Glutamatergic neuron (in vitro differentiated cells): Measurements from ENCODE around the gene GRAMD1A. TPM values are rescaled to one million over a fixed set of nuclear protein-coding genes. Genes with fewer than 3 reads are reported as not detected.

Experiments
- DNase-seq: peaks from one replicate; pipeline ENCODE4 v3.0.0; 2022
- H3K27ac Mint-ChIP-seq: one replicate; pipeline ENCODE4 v1.8.0; 2020; ENCODE audit warnings: mild to moderate bottlenecking, mixed read lengths, inconsistent platforms; ENCODE audit not compliant: unreplicated experiment
- H3K27me3 Mint-ChIP-seq: one replicate; pipeline ENCODE4 v1.8.0; 2020; ENCODE audit warnings: mild to moderate bottlenecking, moderate library complexity, mixed read lengths, inconsistent platforms; ENCODE audit not compliant: unreplicated experiment
- H3K36me3 Mint-ChIP-seq: one replicate; pipeline ENCODE4 v1.8.0; 2020; ENCODE audit warnings: mild to moderate bottlenecking, mixed read lengths, inconsistent platforms; ENCODE audit not compliant: unreplicated experiment
- H3K4me1 Mint-ChIP-seq: one replicate; pipeline ENCODE4 v1.8.0; 2020; ENCODE audit warnings: mild to moderate bottlenecking, low read depth, mixed read lengths, inconsistent platforms; ENCODE audit not compliant: unreplicated experiment
- H3K4me3 Mint-ChIP-seq: one replicate; pipeline ENCODE4 v1.8.0; 2020; ENCODE audit warnings: mild to moderate bottlenecking, mixed read lengths, inconsistent platforms; ENCODE audit not compliant: unreplicated experiment
- H3K9me3 Mint-ChIP-seq: one replicate; pipeline ENCODE4 v1.8.0; 2020; ENCODE audit warnings: mild to moderate bottlenecking, moderate library complexity, mixed read lengths, inconsistent platforms; ENCODE audit not compliant: unreplicated experiment
- CTCF ChIP-seq: fragments of 200-600 bp; sonication (generic); IDR thresholded peaks from one replicate; pipeline ENCODE4 v1.5.0; 2021; ENCODE audit not compliant: partially characterized antibody, unreplicated experiment
- total RNA-seq: library from RNA; stranded (reverse); fragmentation: NEBNext Ultra II Directional; extraction: Animal tissue kit (Norgen Biotek cat#: 25700); gene quantifications from one replicate; pipeline ENCODE4 v1.2.1, GENCODE V29; 2021; ENCODE audit not compliant: unreplicated experiment

GRAMD1A gene
- total RNA-seq, 1 donor from 2014 or later = 220 TPM

DNA sequence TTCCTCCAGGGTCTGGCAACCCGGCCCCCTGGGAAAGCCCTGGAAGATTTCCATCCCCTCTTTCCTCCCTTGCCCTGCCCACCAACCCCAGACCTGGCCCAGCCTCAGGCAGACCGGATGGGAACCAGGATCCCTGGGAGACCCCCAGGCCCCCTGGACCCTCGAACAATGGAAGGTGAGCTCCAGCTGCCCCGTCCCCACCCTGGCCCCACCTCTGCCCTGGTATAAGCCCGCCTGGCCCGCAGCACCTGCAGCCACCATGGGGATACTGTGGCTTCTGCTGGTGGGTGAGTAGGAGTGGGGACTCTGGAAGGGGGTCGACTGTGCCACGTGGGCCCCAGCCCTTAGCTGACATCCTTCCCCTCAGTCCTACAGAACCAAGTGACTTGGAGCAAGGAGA is 73.8 kb downstream of the GRAMD1A start:
- H3K27ac Mint-ChIP-seq = no peak overlapping the region
- peaks cover 16% of the 10 kb centered on the region for H3K27me3 Mint-ChIP-seq

GRCh38 chr19:35074426-35075201 is 74.5 kb downstream of the GRAMD1A start:
- H3K36me3 Mint-ChIP-seq = no peaks in the 10 kb centered on the region
- H3K4me1 Mint-ChIP-seq = peaks cover 18% of the 10 kb centered on the region
- DNase-seq = no peak
- no peak for TF ChIP-seq CTCF
- H3K9me3 Mint-ChIP-seq = peaks cover 12% of the 10 kb centered on the region
- no peak overlapping the region for H3K4me3 Mint-ChIP-seq
- H3K27me3 Mint-ChIP-seq = peaks cover 19% of the 10 kb centered on the region
- H3K27ac Mint-ChIP-seq = no peak overlapping the region

More for the DNA sequence above, 73.8 kb downstream of the GRAMD1A start:
- no peak for DNase-seq
- no peak for TF ChIP-seq CTCF
- no peak overlapping the region for H3K4me3 Mint-ChIP-seq
- H3K9me3 Mint-ChIP-seq = peaks cover 12% of the 10 kb centered on the region
- no peaks in the 10 kb centered on the region for H3K36me3 Mint-ChIP-seq
- H3K4me1 Mint-ChIP-seq = peaks cover 16% of the 10 kb centered on the region

DNA sequence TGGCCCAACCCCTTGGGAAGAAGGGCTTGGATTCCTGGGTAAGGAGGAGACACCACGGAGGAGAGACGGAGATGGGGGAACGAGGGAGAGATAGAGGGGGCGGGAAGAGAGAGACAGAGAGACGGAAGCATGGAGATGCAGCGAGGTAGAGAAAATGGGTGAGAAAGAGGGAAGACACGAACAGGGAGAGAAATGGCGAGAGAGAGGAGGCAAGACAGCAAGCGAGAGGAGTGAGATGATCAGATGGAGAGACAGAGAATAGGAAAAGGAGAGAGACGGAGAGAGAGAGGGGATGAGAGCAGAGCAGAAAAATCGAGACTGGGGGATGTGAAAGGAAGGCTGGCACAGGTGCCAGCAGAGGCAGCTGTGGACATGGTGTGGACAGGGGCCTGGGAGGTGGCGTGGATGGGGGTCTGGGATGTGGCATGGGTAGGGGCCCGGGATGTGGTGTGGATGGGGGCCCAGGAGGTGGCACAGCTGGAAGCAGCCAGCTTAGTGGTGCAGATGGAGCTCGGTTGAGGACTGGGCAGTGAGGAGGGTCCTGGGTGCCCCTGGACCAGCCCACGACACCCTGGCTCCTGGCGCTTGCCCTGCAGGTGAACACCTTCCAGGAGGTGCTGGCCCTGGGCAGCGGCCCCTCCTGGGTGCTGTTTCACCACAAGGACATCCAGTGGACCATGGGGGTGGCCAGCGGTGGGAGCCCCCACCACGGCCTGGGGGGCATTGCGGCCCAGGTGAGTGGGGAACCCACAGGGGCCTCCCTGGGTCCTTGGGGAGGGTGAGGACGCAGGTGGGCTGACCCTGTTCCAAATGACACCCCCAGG is 75.3 kb downstream of the GRAMD1A start:
- no peak for TF ChIP-seq CTCF
- H3K9me3 Mint-ChIP-seq = peaks cover 12% of the 10 kb centered on the region
- no peak overlapping the region for H3K27ac Mint-ChIP-seq
- H3K36me3 Mint-ChIP-seq = no peaks in the 10 kb centered on the region
- H3K4me3 Mint-ChIP-seq = peak overlapping the region; percentile 50
- peaks cover 18% of the 10 kb centered on the region for H3K4me1 Mint-ChIP-seq
- no peak for DNase-seq
- H3K27me3 Mint-ChIP-seq = peaks cover 19% of the 10 kb centered on the region

DNA sequence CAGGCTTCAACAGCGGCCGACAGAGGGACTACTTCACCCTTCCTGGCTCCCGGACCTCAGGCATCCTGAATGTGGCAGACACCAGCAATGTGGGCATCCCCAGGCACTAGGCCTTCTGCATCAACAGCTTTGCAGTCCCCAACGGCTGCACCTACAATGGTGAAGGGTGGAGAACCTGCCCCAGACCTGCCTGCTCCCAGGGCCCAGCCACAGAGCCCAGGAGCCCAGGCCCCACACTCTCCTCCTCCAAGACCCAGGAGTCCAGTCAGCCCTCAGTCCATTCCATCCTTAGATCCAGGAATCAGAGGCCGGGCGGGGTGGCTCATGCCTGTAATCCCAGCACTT is 75.9 kb downstream of the GRAMD1A start:
- TF ChIP-seq CTCF = no peak
- Mint-ChIP-seq H3K27me3 (peaks cover 19% of the 10 kb centered on the region), H3K27ac (no peak overlapping the region), H3K36me3 (no peaks in the 10 kb centered on the region), H3K4me1 (peaks cover 18% of the 10 kb centered on the region), H3K9me3 (peaks cover 12% of the 10 kb centered on the region), H3K4me3 (no peak overlapping the region)
- DNase-seq = no peak

Other genes starting within 250 kb of the GRAMD1A start
- 8.2 TPM for gene ZNF599, start 227.1 kb upstream of the GRAMD1A start, total RNA-seq
- 7.4 TPM for gene ZNF30, start 73.4 kb upstream of the GRAMD1A start, total RNA-seq
- gene ZNF792, start 36.1 kb upstream of the GRAMD1A start, total RNA-seq = 6.4 TPM
- 12.0 TPM for gene SCN1B, start 30.1 kb downstream of the GRAMD1A start, total RNA-seq
- 0.29 TPM for gene HPN, start 41.4 kb downstream of the GRAMD1A start, total RNA-seq
- not detected for gene FXYD3, start 115.5 kb downstream of the GRAMD1A start, total RNA-seq
- gene LGI4, start 134.7 kb downstream of the GRAMD1A start, total RNA-seq = 14.4 TPM
- not detected for gene FXYD1, start 138.5 kb downstream of the GRAMD1A start, total RNA-seq
- gene FXYD7, start 142.9 kb downstream of the GRAMD1A start, total RNA-seq = 22.3 TPM
- 5.3 TPM for gene FXYD5, start 154.4 kb downstream of the GRAMD1A start, total RNA-seq
- not detected for gene FAM187B, start 228.4 kb downstream of the GRAMD1A start, total RNA-seq
- 5.4 TPM for gene LSR, start 248.7 kb downstream of the GRAMD1A start, total RNA-seq